Smooth muscle cell (in vitro differentiated cells): ENCODE results near the gene TP73. TPM values are rescaled to one million over a fixed set of nuclear protein-coding genes. Genes with fewer than 3 reads are reported as not detected.
"Not testable (repeated sequence)": the region's sequence is repeated elsewhere in the genome, so short reads cannot be mapped to it uniquely, and the experiment has no call there.

Experiments
- DNase-seq: peaks from one replicate; lab custom pipeline; 2025; ENCODE audit not compliant: unreplicated experiment; lab: John Stamatoyannopoulos, UW
- H2AFZ ChIP-seq: fragments of 200-600 bp; sonication (generic); 2 replicates; pipeline ENCODE4 v1.6.0; 2016; ENCODE audit warnings: antibody characterized with exemption, low read depth, mild to moderate bottlenecking
- H3F3A ChIP-seq: fragments of 200-600 bp; sonication (generic); 2 replicates; pipeline ENCODE4 v1.6.0; 2017; ENCODE audit warnings: antibody characterized with exemption, low read depth
- H3K27ac ChIP-seq: fragments of 200-600 bp; sonication (generic); 2 replicates; pipeline ENCODE4 v1.5.1; 2016; ENCODE audit warnings: low read depth, mild to moderate bottlenecking
- H3K27me3 ChIP-seq: fragments of 200-600 bp; sonication (generic); 2 replicates; pipeline ENCODE4 v1.6.1; 2016; ENCODE audit warnings: low read depth, mild to moderate bottlenecking
- H3K36me3 ChIP-seq: fragments of 200-600 bp; sonication (generic); 2 replicates; pipeline ENCODE4 v1.5.1; 2016; ENCODE audit warnings: low read depth
- H3K4me1 ChIP-seq: fragments of 200-600 bp; sonication (generic); 2 replicates; pipeline ENCODE4 v1.5.1; 2016; ENCODE audit warnings: low read depth
- H3K4me2 ChIP-seq: fragments of 200-600 bp; sonication (generic); 2 replicates; pipeline ENCODE4 v1.6.0; 2016; ENCODE audit warnings: mild to moderate bottlenecking
- H3K4me3 ChIP-seq: fragments of 200-600 bp; sonication (generic); 2 replicates; pipeline ENCODE4 v1.5.1; 2016; ENCODE audit warnings: mild to moderate bottlenecking
- H3K79me2 ChIP-seq: fragments of 200-600 bp; sonication (generic); 2 replicates; pipeline ENCODE4 v1.6.0; 2016; ENCODE audit warnings: low read depth, mild to moderate bottlenecking
- H3K9ac ChIP-seq: fragments of 200-600 bp; sonication (generic); 2 replicates; pipeline ENCODE4 v1.6.0; 2016; ENCODE audit warnings: low read depth
- H3K9me3 ChIP-seq: fragments of 200-600 bp; sonication (generic); replicated peaks from 2 replicates; pipeline ENCODE4 v1.5.1; 2016; ENCODE audit warnings: low read depth
- H4K20me1 ChIP-seq: fragments of 200-600 bp; sonication (generic); 2 replicates; pipeline ENCODE4 v1.6.0; 2016; ENCODE audit warnings: low read depth
- WGBS: methylation state at CpG from one replicate; pipeline ENCODE4 v1.1.7; 2016; ENCODE audit warnings: low lambda C conversion rate; 5-methylcytosine and 5-hydroxymethylcytosine counted together
- polyA plus RNA-seq: library from polyadenylated mRNA; unstranded; fragments of >200 nt; fragmentation: Nextera tagmentation; extraction: Ambion mirVana; gene quantifications from 2 replicates; pipeline ENCODE4 v1.2.1, GENCODE V29; 2016
- total RNA-seq: library from RNA; depleted of rRNA; stranded (reverse); fragments of >200 nt; gene quantifications from 2 replicates; pipeline ENCODE4 v1.2.3, GENCODE V29; 2014
- TF ChIP-seq, protein P1 (sequence below): fragments of 200-600 bp; sonication (generic); IDR thresholded peaks from 2 replicates; pipeline ENCODE4 v1.5.1; 2017; ENCODE audit warnings: borderline replicate concordance, mild to moderate bottlenecking, antibody characterized with exemption; ENCODE audit not compliant: insufficient read depth, poor library complexity, severe bottlenecking

The TP73 gene
- total and polyA plus RNA-seq, 2 experiments from 2014 or later: 0.22 TPM; not detected in 1

DNA sequence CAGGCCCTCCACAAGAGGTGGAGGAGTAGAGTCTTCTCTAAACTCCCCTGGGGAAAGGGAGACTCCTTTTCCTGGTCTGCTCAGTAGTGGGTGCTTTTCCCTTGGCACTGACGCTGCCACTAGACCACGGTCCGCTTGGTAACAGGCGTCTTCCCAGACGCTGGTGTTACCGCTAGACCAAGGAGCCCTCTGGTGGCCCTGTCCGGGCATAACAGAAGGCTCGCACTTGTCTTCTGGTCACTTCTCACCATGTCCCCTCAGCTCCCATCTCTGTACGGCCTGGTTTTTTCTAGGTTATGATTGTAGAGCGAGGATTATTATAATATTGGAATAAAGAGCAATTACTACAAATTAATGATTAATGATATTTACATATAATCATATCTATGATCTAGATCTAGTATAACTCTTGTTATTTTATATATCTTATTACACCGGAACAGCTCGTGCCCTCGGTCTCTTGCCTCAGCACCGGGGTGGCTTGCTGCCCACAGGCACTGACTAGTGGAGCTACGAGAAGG lies 31.1 kb upstream of the TP73 start:
- H3K79me2 ChIP-seq, H3K4me2 ChIP-seq, H3F3A ChIP-seq, H3K9ac ChIP-seq, H3K27me3 ChIP-seq, H4K20me1 ChIP-seq, H3K36me3 ChIP-seq, H3K9me3 ChIP-seq, H2AFZ ChIP-seq, DNase-seq, H3K4me1 ChIP-seq, H3K4me3 ChIP-seq, H3K27ac ChIP-seq: not testable (repeated sequence)
- TF ChIP-seq, protein P1, sequence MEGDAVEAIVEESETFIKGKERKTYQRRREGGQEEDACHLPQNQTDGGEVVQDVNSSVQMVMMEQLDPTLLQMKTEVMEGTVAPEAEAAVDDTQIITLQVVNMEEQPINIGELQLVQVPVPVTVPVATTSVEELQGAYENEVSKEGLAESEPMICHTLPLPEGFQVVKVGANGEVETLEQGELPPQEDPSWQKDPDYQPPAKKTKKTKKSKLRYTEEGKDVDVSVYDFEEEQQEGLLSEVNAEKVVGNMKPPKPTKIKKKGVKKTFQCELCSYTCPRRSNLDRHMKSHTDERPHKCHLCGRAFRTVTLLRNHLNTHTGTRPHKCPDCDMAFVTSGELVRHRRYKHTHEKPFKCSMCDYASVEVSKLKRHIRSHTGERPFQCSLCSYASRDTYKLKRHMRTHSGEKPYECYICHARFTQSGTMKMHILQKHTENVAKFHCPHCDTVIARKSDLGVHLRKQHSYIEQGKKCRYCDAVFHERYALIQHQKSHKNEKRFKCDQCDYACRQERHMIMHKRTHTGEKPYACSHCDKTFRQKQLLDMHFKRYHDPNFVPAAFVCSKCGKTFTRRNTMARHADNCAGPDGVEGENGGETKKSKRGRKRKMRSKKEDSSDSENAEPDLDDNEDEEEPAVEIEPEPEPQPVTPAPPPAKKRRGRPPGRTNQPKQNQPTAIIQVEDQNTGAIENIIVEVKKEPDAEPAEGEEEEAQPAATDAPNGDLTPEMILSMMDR: peak; percentile 44
- WGBS: 28% methylated on average over 15 of the region's 15 CpGs

DNA sequence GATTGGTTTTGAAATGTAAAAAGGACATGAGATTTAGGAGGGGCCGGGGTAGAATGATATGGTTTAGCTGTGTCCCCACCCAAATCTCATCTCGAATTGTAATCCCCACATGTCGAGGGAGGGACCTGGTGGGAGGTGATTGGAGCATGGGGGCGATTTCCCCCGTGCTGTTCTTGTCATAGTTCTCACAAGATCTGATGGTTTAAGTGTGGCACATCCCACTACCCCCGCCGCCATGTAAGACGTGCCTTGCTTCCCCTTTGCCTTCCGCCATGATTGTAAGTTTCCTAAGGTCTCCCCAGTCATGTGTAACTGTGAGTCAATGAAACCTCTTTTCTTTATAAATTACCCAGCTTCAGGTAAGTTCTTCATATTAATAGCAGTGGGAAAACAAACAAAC lies 30.2 kb upstream of the TP73 start:
- H2AFZ ChIP-seq, H3K36me3 ChIP-seq, H3K4me1 ChIP-seq, H4K20me1 ChIP-seq, H3F3A ChIP-seq, H3K27ac ChIP-seq, DNase-seq, H3K27me3 ChIP-seq, H3K79me2 ChIP-seq, H3K9ac ChIP-seq, H3K9me3 ChIP-seq, H3K4me3 ChIP-seq, H3K4me2 ChIP-seq: not testable (repeated sequence)
- WGBS: 72% methylated on average over 9 of the region's 9 CpGs

DNA sequence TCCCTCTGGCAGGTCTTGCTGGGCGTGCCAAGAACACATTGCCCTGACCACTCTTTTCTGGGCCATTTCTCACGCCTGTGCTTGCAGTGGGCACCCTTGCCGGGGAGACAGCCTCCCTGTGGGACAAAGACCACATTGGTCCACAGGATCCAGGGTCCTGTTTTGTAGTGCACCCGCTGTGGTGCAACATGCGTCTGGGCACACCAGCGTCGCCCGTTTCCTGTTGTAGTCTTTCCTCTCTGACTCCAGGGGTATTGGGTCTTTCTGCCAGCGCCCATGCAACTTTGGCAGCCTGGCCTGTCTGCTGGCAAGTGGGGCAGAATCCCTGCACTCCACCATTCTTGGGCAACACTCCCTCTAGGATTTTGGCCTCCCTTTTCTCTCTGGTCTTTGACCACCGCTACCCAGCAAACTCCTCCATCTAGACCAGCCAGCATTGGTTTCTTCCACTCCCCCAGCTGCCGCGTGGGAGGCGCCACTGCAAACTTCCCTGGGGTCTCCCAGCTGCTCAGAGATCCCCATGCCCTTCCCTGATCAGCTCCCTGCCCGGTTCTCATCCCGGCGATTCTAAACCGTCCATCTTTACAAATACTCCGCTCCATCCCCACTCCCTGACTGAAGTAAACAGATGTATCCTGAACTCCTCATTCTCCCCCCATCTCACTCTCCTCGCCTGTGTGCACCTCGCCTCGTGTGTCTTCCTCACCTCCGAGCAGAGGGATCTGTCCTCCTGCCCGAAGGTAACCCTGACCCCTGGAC lies 28.7 kb upstream of the TP73 start:
- peaks cover 7% of the 10 kb centered on the region for H3K4me1 ChIP-seq
- H4K20me1 ChIP-seq: no peaks in the 10 kb centered on the region
- no peaks in the 10 kb centered on the region for H3K9me3 ChIP-seq
- WGBS: 38% methylated on average over 23 of the region's 23 CpGs
- DNase-seq: no peak
- H3K27ac ChIP-seq: peak overlapping the region; percentile 60
- H3K4me2 ChIP-seq: peak overlapping the region; percentile 98
- H3K4me3 ChIP-seq: peak overlapping the region; percentile 83
- H2AFZ ChIP-seq: peak overlapping the region; percentile 93
- H3K79me2 ChIP-seq: no peaks in the 10 kb centered on the region
- H3F3A ChIP-seq: no peaks in the 10 kb centered on the region
- no peaks in the 10 kb centered on the region for H3K27me3 ChIP-seq
- TF ChIP-seq, protein P1: no peak
- H3K36me3 ChIP-seq: no peaks in the 10 kb centered on the region
- H3K9ac ChIP-seq: peak overlapping the region; percentile 83

DNA sequence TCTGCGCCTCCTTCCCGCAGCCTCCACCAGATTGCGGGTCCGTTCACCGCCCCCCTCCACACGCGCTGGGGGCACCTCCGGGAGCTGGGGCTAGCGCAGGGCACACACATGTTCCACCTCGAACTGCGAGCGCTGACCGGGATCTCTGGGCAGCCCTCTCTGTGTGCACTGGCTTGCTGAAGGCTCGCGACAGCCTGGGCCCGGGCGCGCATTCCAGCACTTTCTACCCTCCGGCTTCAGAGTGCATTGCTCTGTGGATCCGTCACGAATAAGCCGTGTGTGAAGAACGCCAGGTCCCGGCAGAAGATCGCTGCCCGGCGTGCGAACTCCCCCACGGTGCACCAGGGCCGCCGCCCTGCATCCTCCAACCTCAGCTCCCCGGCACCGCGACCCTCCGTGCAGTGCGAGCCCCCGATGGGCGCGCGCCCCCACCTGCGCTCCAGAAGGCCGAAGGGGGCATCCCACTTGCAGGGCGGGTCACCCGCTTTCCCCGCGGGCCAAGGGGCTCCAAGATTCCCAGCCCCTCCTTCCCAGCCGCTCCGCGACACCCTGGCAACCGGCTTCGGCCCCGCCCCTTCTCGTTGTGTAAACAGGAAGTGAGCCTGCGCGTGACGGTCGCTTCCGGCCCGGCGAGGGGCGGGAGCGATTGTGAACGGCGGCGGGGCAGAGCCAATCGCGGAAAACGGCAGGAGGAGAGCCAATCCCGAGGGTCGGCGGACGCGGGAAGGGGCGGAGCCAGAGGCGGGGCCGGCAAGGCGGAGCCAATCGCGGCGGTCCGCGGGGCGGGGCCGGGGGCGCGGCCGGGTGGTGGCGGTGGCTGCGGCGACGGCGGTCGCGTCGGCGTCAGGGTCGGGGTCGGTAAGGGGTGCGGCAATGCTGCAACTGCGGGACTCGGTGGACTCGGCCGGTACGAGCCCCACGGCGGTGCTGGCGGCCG lies 27.8 kb upstream of the TP73 start, which contains the start of gene TPRG1L:
TSS of gene TPRG1L (plus strand) at position 816 of the 937 bp plus-strand sequence. CDS start at position 874, 58 bp downstream.
- H2AFZ ChIP-seq: peak within 1 kb of the TSS; percentile 93
- H3K4me3 ChIP-seq: peak within 1 kb of the TSS; percentile 83
- TF ChIP-seq, protein P1: no peak
- WGBS: 3% methylated on average over 81 of the region's 108 CpGs
- no peaks in the 10 kb centered on the region for H3K79me2 ChIP-seq
- H3K4me1 ChIP-seq: peaks cover 7% of the 10 kb centered on the region
- peak within 1 kb of the TSS; percentile 98 for H3K4me2 ChIP-seq
- no peaks in the 10 kb centered on the region for H3K9me3 ChIP-seq
- H3K27me3 ChIP-seq: no peaks in the 10 kb centered on the region
- H4K20me1 ChIP-seq: no peaks in the 10 kb centered on the region
- H3K36me3 ChIP-seq: no peaks in the 10 kb centered on the region
- peak within 1 kb of the TSS; percentile 60 for H3K27ac ChIP-seq
- peak within 1 kb of the TSS; percentile 83 for H3K9ac ChIP-seq
- DNase-seq: peak; percentile 95
- no peaks in the 10 kb centered on the region for H3F3A ChIP-seq
